NCI-H2196 treated with DMSO at 0.1 percent for 48 hours (cell line): ENCODE data around the gene TRIM77.
"Not testable (repeated sequence)": the region's sequence is repeated elsewhere in the genome, so short reads cannot be mapped to it uniquely, and the experiment has no call there.

Experiments
- DNase-seq: peaks from one replicate; lab custom pipeline; 2025; ENCODE audit not compliant: unreplicated experiment; lab: John Stamatoyannopoulos, UW

TRIM77 gene

GRCh38 chr11:89709999-89710398 lies at the start of gene TRIM77:
TRIM77 (plus strand) TSS chr11:89710299; CDS start chr11:89710299, 0 bp downstream.
- not testable (repeated sequence) for DNase-seq

DNA sequence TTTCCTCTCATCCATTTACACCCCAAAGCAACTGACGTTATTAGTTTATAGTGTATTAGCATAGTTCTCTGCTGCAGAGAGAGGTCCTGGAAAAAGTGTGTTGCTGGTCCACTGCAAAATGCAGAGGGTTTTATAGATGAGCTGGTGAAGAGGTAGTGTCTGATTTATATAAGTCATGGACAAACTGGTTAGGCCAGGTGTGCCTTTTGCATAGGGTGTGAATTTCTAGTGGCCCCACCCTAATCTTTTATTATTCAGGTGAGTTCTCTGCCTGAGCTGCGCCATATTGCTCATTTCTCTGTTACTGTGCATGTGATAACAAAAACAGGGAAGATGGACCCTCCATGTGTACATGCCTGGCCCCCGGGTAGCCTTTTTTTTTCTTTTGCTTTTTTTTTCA lies 43.1 kb upstream of the TRIM77 start:
- no peak for DNase-seq

DNA sequence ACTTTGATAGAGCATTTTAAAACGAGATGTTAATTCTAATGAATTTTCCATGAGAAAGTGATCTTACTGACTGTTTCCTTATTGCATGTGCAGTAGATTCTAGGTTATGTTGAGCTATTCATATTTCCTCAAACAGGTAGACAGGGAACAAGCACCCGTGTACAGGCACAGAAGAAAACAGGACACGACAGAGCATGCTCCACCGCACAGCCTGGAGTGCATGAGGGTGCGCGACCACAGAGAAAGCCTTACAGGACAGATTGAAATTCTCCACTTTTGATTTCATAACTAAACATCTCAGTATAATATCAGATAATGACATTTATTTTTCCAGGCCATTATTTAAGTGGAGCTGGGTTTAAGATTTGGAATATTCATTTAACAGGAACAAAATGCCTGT lies 41.9 kb upstream of the TRIM77 start:
- DNase-seq: not testable (repeated sequence)

DNA sequence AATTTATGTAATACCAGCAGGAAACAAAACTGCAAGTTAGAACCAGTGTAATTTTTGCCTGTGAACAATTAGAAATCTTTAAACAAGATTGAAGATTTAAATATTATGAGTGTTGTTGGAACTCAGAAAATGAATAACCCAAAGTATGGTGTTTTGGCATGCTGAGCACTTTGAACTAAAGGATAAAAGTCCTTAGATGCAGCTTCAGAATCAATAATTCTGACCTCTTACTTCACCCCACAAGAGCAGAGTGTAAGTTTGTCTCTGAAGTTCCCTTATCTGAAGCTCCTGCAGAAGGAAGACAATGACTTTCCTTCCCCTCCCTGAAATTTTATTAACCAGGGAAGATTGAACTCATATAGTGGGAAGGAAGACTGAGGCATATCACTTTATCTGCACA lies 40.5 kb upstream of the TRIM77 start:
- not testable (repeated sequence) for DNase-seq

DNA sequence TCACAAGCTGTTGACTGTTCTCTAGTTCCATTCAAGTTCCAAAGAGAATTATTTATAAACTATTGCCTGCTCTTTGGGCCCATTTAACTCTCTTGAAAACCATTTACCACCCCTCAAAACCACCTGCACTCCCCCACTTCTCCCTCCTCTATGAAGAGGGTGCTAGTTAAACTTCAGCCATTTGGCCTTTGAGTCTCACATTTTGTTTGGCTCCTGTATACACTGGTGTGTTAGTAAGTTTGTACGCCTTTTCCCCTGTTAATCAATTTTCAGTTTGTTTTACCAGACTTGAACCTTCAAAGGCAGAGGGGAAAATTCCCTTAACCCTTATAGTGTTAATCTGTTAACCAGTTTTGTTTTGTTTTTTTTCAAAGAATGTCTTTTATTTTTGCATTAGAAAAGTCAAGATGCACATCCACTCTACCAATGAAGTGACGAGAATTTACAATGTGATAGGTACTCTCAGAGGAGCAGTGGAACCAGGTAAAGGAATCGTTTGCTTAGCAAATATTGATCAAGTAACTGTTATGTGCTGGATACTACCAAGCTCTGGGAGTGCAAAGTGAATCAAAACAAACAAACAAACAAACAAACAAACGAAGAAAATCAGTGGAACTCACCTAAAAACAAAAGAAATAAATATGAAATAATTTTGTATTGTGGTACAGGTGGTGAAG lies 40.0 kb upstream of the TRIM77 start:
- not testable (repeated sequence) for DNase-seq

GRCh38 chr11:89672547-89672946 lies 37.6 kb upstream of the TRIM77 start:
- not testable (repeated sequence) for DNase-seq

- not testable (repeated sequence) for DNase-seq
Observed at GRCh38 chr11:89673380-89673779, 36.7 kb upstream of the TRIM77 start.

DNA sequence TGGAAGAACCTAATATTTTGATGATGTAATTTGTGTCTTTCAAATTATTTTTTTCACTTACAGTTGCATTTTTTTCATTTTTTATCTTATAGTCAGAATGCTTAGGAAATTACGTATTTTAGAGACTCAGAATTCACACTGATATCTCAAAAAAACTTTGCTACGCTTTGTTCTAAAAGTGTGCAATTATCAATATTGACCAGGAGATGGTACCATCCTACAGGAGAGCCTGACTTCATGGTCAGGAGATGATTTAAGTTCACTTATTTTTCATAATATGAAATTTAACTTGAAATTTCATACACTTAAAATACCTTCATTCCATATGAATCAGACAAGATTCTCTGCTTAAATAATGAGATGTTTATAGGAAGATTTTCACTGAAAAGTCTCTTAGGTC lies 34.7 kb upstream of the TRIM77 start:
- DNase-seq: not testable (repeated sequence)

DNA sequence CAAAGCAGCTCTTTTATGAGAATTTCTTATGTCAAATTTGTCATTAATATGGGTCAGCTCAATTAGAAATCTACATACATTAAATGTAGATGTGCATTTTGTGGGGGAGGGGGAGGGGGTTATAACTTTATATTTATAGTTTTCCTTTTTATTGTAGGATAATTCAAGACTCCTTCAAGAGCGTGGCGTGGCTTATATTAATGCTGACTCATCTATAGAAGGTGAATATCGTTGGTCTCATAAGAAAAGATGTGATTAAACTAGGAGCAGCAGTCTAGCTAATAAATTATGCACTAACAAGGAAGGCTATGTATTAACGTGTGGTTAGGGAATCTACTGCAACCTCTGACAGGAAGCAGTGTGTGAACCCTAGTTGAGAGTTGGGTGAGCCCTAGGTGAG lies 34.2 kb upstream of the TRIM77 start:
- DNase-seq: not testable (repeated sequence)

DNA sequence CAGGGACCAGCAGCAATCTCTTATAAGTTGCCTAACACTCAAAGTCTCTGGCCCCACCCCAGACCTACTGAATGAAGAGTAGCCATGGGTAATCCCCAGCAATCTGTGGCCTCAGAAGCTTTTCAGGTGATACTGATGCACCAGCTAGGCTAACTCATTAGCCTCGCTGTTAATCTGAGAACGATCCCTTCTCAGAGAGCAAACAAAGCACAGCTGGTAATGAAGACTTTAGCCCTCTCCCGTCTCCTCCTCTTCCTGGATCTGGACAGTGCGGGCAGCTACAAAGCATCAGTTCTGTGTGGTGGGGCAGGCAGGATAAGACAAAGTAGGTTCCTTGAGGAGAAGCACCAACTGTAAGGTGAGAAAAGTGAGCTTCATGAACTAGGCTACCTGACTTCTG lies 3.0 kb upstream of the TRIM77 start:
- not testable (repeated sequence) for DNase-seq

GRCh38 chr11:89724866-89725498 lies 14.9 kb downstream of the TRIM77 start:
- not testable (repeated sequence) for DNase-seq

- DNase-seq: not testable (repeated sequence)
Observed at GRCh38 chr11:89730215-89730614, 20.1 kb downstream of the TRIM77 start.

GRCh38 chr11:89736566-89736965 lies 26.5 kb downstream of the TRIM77 start:
- no peak for DNase-seq

DNA sequence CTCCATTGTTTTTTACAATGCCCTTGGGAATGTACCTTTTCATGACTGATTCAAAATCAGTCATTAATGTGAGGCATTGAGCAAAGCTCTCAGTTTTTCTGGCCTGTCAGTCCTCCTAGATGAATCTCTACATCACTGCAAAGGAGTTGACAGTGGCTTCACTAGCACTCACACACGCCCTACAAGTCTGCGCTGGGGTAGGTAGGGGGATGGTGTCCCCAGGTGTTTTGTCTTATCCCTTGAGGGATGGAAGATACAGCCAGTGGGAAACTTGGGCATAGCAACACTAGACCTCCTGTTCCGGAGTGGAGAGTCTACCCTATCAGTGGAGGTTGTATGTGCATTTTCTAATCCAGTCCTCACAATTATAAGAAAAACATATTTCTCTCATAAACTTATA lies 27.0 kb downstream of the TRIM77 start:
- no peak for DNase-seq

DNA sequence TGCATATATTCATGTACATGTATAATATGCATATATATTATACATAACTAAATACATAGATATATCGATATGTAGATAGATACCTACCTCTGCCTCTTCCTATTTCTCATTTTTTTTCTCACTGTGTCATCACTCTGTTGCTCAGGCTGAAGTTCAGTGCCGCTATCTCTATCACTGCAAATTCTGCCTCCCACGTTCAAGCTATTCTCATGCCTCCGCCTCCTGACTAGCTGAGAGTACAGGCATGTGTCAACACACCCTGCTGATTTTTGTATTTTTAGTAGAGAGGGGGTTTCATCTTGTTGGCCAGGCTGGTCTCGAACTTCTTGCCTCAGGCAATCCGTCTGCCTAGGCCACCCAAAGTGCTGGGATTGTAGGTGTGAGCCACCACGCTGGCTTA lies 31.3 kb downstream of the TRIM77 start:
- not testable (repeated sequence) for DNase-seq

GRCh38 chr11:89744158-89744557 lies 34.1 kb downstream of the TRIM77 start:
- not testable (repeated sequence) for DNase-seq

DNA sequence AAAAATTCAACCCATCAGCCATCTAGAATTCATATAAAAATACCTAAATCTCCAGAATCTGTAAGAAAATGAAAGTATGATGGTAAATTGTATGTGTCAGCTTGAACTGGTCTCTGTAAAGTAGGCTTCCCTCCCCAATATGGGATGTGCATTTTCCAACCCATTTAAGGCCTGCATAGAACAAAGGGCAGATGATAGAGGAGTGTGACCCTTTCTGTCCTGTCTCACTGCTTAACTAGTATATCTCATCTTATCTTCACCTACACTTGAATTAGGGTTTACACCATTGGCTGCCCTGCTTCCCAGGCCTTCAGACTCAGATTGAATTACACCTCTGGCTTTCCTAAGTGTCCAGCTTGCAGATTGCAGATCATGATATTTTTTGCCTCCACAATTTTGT lies 40.7 kb downstream of the TRIM77 start:
- DNase-seq: not testable (repeated sequence)
